PC-9 (cell line): ENCODE results near the gene COL20A1. TPM values are rescaled to one million over a fixed set of nuclear protein-coding genes. Genes with fewer than 3 reads are reported as not detected.

ENCODE experiments used
- BruUV-seq: library from RNA; stranded (reverse); fragments of 400-500 nt; replicated peaks from 2 replicates; lab custom pipeline; 2021; lab: Mats Ljungman, UMichigan
- CTCF ChIA-PET: fragments of 300-600 bp; sonication (Branson Sonifier 250); formaldehyde crosslinking; loops from one replicate; lab custom pipeline; 2022; ENCODE audit warnings: antibody characterized with exemption; lab: Charles Lee
- POLR2A ChIA-PET: fragments of 300-600 bp; sonication (Branson Sonifier 250); formaldehyde crosslinking; loops from one replicate; lab custom pipeline; 2022; ENCODE audit warnings: antibody characterized with exemption; ENCODE audit not compliant: unreplicated experiment; lab: Charles Lee
- DNase-seq, 2 experiments: peaks; one replicate each; pipeline versions ENCODE4 v3.0.0 to v3.0.0-alpha.2; 2015 to 2022; ENCODE audit warnings: mixed read lengths in 1 of 2
- H2AFZ ChIP-seq: fragments of 200-600 bp; sonication (generic); 2 replicates; pipeline ENCODE4 v1.8.1; 2017; ENCODE audit warnings: antibody characterized with exemption
- H3F3A ChIP-seq: fragments of 200-600 bp; sonication (generic); 2 replicates; pipeline ENCODE4 v1.8.1; 2017; ENCODE audit warnings: antibody characterized with exemption, mild to moderate bottlenecking, low read depth; ENCODE audit not compliant: insufficient read depth
- H3K27ac ChIP-seq: fragments of 200-600 bp; sonication (generic); 2 replicates; pipeline ENCODE4 v1.6.1; 2016; ENCODE audit warnings: mixed run types
- H3K27me3 ChIP-seq: fragments of 200-600 bp; sonication (generic); 2 replicates; pipeline ENCODE4 v1.6.1; 2016; ENCODE audit warnings: low read depth, mixed run types; ENCODE audit not compliant: insufficient read depth
- H3K36me3 ChIP-seq: fragments of 200-600 bp; sonication (generic); 2 replicates; pipeline ENCODE4 v1.6.1; 2016; ENCODE audit warnings: low read depth, mixed run types
- H3K4me1 ChIP-seq: fragments of 200-600 bp; sonication (generic); replicated peaks from 2 replicates; pipeline ENCODE4 v1.6.1; 2016; ENCODE audit warnings: mixed run types; ENCODE audit not compliant: insufficient read depth
- H3K4me2 ChIP-seq: fragments of 200-600 bp; sonication (generic); 2 replicates; pipeline ENCODE4 v1.6.1; 2017; ENCODE audit warnings: mixed run types
- H3K4me3 ChIP-seq: fragments of 200-600 bp; sonication (generic); 2 replicates; pipeline ENCODE4 v1.6.1; 2016; ENCODE audit warnings: mixed run types
- H3K79me2 ChIP-seq: fragments of 200-600 bp; sonication (generic); 2 replicates; pipeline ENCODE4 v1.6.1; 2017; ENCODE audit warnings: low read depth, mixed run types
- H3K9me2 ChIP-seq: fragments of 200-600 bp; sonication (generic); 2 replicates; pipeline ENCODE4 v1.8.1; 2017; ENCODE audit warnings: mild to moderate bottlenecking; ENCODE audit not compliant: insufficient read depth
- H3K9me3 ChIP-seq: fragments of 200-600 bp; sonication (generic); 2 replicates; pipeline ENCODE4 v1.8.1; 2016; ENCODE audit warnings: low read depth; ENCODE audit not compliant: insufficient read depth
- H4K20me1 ChIP-seq: fragments of 200-600 bp; sonication (generic); 2 replicates; pipeline ENCODE4 v1.8.1; 2017; ENCODE audit not compliant: insufficient read depth
- EZH2 ChIP-seq: fragments of 200-600 bp; sonication (generic); IDR thresholded peaks from 2 replicates; pipeline ENCODE4 v1.8.0; 2017; ENCODE audit warnings: antibody characterized with exemption, low read depth
- intact Hi-C: fragments of 100-400 bp; cut with micrococcal nuclease; formaldehyde crosslinking; loops from one replicate; pipeline ENCODE4 v1.10.0; 2022; ENCODE audit not compliant: unreplicated experiment
- total RNA-seq: library from RNA; stranded (reverse); gene quantifications from 2 replicates; pipeline ENCODE4 v1.2.3, GENCODE V29; 2021
- TF ChIP-seq, protein P1 (sequence below): fragments of 200-600 bp; sonication (generic); conservative IDR thresholded peaks from 2 replicates; pipeline ENCODE4 v1.6.1; 2017; ENCODE audit warnings: mixed run types, antibody characterized with exemption, mild to moderate bottlenecking, moderate library complexity

The COL20A1 gene
- total RNA-seq, 1 experiment from 2014 or later = not detected

DNA sequence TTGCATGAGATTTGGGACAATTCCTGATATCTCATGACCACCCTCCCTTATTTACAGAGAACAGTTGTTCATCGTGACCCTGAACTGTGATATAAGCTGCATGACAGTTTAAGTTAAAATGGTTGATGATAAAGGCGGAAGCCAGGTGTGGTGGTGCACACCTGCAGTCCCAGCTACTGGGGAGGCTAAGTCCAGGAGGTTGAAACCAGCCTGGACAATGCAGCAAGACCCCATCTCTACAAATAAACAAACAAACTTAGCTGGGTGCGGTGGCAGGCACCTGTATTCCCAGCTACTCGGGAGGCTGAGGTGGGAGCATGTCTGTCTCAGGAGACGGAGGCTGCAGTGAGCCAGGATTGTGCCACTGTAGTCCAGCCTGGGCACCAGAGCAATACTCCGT, 24.1 kb downstream of the COL20A1 start:
- no peak overlapping the region for H3K4me3 ChIP-seq
- POLR2A ChIA-PET = no interaction called here
- H3K36me3 ChIP-seq = no peaks in the 10 kb centered on the region
- H4K20me1 ChIP-seq = 0 out of 2 replicates have a peak, but pooled peaks cover 4% of the 10 kb centered on the region
- CTCF ChIA-PET = no interaction called here
- H3K4me1 ChIP-seq = no peaks in the 10 kb centered on the region
- no peak overlapping the region for H3K4me2 ChIP-seq
- no peak for DNase-seq
- no peaks in the 10 kb centered on the region for H3K9me2 ChIP-seq
- no peak overlapping the region for H3K27ac ChIP-seq
- H3K9me3 ChIP-seq = no peaks in the 10 kb centered on the region
- no peak for TF ChIP-seq EZH2
- TF ChIP-seq, protein P1, sequence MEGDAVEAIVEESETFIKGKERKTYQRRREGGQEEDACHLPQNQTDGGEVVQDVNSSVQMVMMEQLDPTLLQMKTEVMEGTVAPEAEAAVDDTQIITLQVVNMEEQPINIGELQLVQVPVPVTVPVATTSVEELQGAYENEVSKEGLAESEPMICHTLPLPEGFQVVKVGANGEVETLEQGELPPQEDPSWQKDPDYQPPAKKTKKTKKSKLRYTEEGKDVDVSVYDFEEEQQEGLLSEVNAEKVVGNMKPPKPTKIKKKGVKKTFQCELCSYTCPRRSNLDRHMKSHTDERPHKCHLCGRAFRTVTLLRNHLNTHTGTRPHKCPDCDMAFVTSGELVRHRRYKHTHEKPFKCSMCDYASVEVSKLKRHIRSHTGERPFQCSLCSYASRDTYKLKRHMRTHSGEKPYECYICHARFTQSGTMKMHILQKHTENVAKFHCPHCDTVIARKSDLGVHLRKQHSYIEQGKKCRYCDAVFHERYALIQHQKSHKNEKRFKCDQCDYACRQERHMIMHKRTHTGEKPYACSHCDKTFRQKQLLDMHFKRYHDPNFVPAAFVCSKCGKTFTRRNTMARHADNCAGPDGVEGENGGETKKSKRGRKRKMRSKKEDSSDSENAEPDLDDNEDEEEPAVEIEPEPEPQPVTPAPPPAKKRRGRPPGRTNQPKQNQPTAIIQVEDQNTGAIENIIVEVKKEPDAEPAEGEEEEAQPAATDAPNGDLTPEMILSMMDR = no peak
- intact Hi-C loops = no loop called here
- no TSS peak for BruUV-seq
- H3K27me3 ChIP-seq = peaks cover 93% of the 10 kb centered on the region
- H3F3A ChIP-seq = no peaks in the 10 kb centered on the region
- no peaks in the 10 kb centered on the region for H3K79me2 ChIP-seq
- H2AFZ ChIP-seq = no peak overlapping the region

DNA sequence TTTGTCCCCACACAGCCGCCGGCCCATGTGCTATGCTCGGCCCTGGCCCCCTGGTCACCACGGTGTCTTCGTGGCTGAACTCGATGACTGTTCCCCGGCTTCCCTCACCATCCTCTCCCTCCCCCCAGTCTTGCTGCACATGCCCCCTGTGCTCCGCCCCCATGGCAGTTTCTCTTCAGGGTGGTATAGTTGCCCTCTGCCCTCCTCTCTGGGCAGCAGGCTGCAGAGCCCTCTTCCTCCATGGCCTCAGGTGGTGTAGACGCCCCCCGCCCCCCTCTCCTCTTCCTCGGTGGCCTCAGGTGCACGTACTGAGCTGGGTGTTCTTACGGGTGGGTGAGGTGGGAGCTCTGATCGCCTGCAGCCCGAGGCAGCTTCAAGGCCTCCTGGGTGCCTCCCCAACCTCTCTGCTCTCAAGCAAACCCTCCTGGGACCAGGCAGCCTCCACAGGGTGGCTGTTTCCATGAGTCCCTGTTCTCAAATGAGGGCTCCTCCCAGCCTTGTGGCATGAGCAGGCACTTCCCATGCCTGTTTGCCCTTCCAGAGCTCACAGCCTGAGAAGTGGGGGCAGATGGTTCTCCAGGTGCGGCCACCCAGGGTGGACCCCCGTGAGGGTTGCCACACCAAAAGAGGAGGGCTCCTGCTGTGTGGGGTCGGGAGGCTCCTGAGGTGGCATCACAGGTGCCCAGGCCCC, 24.8 kb downstream of the COL20A1 start:
- no peaks in the 10 kb centered on the region for H3K4me1 ChIP-seq
- no peaks in the 10 kb centered on the region for H3F3A ChIP-seq
- TF ChIP-seq EZH2 = no peak
- TF ChIP-seq, protein P1 = no peak
- no peaks in the 10 kb centered on the region for H3K9me2 ChIP-seq
- DNase-seq = no peak
- H3K4me2 ChIP-seq = no peak overlapping the region
- no peak overlapping the region for H3K27ac ChIP-seq
- H3K79me2 ChIP-seq = no peaks in the 10 kb centered on the region
- intact Hi-C loops = no loop called here
- no peaks in the 10 kb centered on the region for H3K36me3 ChIP-seq
- H3K27me3 ChIP-seq = peaks cover 93% of the 10 kb centered on the region
- H4K20me1 ChIP-seq = 0 out of 2 replicates have a peak, but pooled peaks cover 4% of the 10 kb centered on the region
- BruUV-seq = no TSS peak
- H3K9me3 ChIP-seq = no peaks in the 10 kb centered on the region
- ChIA-PET POLR2A (interaction anchor here (0.6 kb wide), 1 partner anchor 148 kb away, joined by 4 read pairs; no protein-coding TSS in a partner anchor), CTCF (interaction anchor here (0.6 kb wide), 1 partner anchor 72 kb away, joined by 6 read pairs; no protein-coding TSS in a partner anchor)
- H2AFZ ChIP-seq = no peak overlapping the region
- no peak overlapping the region for H3K4me3 ChIP-seq

DNA sequence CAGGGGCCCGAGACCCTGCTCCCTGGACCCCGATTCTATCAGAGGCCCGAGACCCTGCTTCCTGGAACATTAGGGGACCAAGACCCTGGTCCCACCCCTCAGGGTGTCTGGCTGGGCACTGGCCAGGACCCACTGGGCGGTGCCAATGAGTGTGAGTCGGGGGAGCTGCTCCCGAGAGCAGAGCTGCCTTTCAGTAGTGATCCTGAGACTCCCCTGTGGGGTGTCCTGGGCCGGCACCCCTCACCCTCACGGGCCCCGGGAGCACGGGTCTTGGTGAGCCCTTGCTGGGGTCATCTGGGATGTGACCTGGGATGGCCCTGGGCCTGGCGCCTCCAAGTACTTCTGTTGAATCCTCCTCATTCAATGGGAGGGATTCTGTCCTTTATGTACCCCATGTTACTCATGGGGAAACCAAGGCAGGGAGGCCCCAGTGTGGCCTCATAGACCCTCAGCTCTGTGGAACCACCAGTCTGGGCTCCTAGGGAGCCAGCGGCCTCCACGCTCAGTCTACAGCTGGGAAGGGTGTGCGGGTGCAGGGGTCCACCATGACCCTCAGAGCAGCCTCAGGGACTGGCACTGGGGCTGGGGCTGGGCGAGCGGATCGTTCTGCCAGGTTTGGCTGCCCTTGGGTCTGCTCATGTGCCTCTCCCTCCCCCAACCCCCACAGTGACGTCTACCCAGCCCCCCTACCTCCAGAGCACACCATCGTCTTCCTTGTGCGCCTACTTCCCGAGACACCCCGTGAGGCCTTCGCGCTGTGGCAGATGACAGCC, 25.6 kb downstream of the COL20A1 start:
- TF ChIP-seq EZH2 = no peak
- TF ChIP-seq, protein P1 = no peak
- no peaks in the 10 kb centered on the region for H3K79me2 ChIP-seq
- no peak overlapping the region for H3K4me2 ChIP-seq
- ChIA-PET POLR2A (no interaction called here), CTCF (no interaction called here)
- no peak for DNase-seq
- no peaks in the 10 kb centered on the region for H3F3A ChIP-seq
- no peaks in the 10 kb centered on the region for H4K20me1 ChIP-seq
- no peaks in the 10 kb centered on the region for H3K9me2 ChIP-seq
- H3K4me1 ChIP-seq = no peaks in the 10 kb centered on the region
- H3K9me3 ChIP-seq = no peaks in the 10 kb centered on the region
- no peak overlapping the region for H3K27ac ChIP-seq
- no peak overlapping the region for H3K4me3 ChIP-seq
- H2AFZ ChIP-seq = no peak overlapping the region
- no peaks in the 10 kb centered on the region for H3K36me3 ChIP-seq
- no TSS peak for BruUV-seq
- intact Hi-C loops = no loop called here
- H3K27me3 ChIP-seq = peaks cover 94% of the 10 kb centered on the region
